Endodermal cell (in vitro differentiated cells): ENCODE data around the gene KCNQ5. TPM values are rescaled to one million over a fixed set of nuclear protein-coding genes. Genes with fewer than 3 reads are reported as not detected.

Experiments
- DNase-seq: peaks from one replicate; pipeline ENCODE4 v3.0.0-alpha.2; 2017
- H3K27ac ChIP-seq: 2 replicates; pipeline ENCODE4 v1.5.1; 2013; ENCODE audit warnings: mild to moderate bottlenecking, low read depth, low read length, moderate library complexity
- H3K27me3 ChIP-seq: 2 replicates; pipeline ENCODE4 v1.6.1; 2013; ENCODE audit warnings: mild to moderate bottlenecking, low read length, moderate library complexity; ENCODE audit not compliant: insufficient read depth, control insufficient read depth, poor library complexity, severe bottlenecking
- H3K36me3 ChIP-seq: 2 replicates; pipeline ENCODE4 v1.7.0; 2013; ENCODE audit warnings: mild to moderate bottlenecking, low read length, moderate library complexity; ENCODE audit not compliant: control insufficient read depth, insufficient read depth
- H3K4me1 ChIP-seq: one replicate; pipeline ENCODE4 v1.7.0; 2013; ENCODE audit warnings: low read length; ENCODE audit not compliant: control insufficient read depth, insufficient read depth
- H3K4me3 ChIP-seq: 2 replicates; pipeline ENCODE4 v1.5.1; 2013; ENCODE audit warnings: mild to moderate bottlenecking, low read length, moderate library complexity
- H3K9ac ChIP-seq: 2 replicates; pipeline ENCODE4 v1.6.1; 2013; ENCODE audit warnings: mild to moderate bottlenecking, low read length, moderate library complexity; ENCODE audit not compliant: poor library complexity, severe bottlenecking; ENCODE audit errors: extremely low read depth
- H3K9me3 ChIP-seq: 2 replicates; pipeline ENCODE4 v1.6.1; 2013; ENCODE audit warnings: mild to moderate bottlenecking, low read length, moderate library complexity; ENCODE audit not compliant: control insufficient read depth
- H3K27ac Mint-ChIP-seq: 2 replicates; pipeline ENCODE4 v1.8.0; 2020; ENCODE audit warnings: mixed read lengths
- H3K27me3 Mint-ChIP-seq: 2 replicates; pipeline ENCODE4 v1.8.0; 2021; ENCODE audit warnings: mild to moderate bottlenecking, mixed read lengths; ENCODE audit not compliant: insufficient read depth
- H3K36me3 Mint-ChIP-seq: 2 replicates; pipeline ENCODE4 v1.8.0; 2020; ENCODE audit warnings: low read depth, mixed read lengths
- H3K4me1 Mint-ChIP-seq: 2 replicates; pipeline ENCODE4 v1.8.0; 2020; ENCODE audit warnings: mixed read lengths
- H3K4me3 Mint-ChIP-seq: 2 replicates; pipeline ENCODE4 v1.8.0; 2020; ENCODE audit warnings: mild to moderate bottlenecking, moderate library complexity, mixed read lengths
- H3K9me3 Mint-ChIP-seq: 2 replicates; pipeline ENCODE4 v1.8.0; 2020; ENCODE audit warnings: mild to moderate bottlenecking, mixed read lengths
- CTCF ChIP-seq: fragments of 200-600 bp; sonication (generic); conservative IDR thresholded peaks from 2 replicates; pipeline ENCODE4 v1.5.0; 2021; ENCODE audit warnings: antibody characterized with exemption, mild to moderate bottlenecking
- WGBS, 2 experiments: methylation state at CpG; one replicate each; pipeline versions ENCODE4 v1.1.5 to v1.1.7; 2013; ENCODE audit warnings: missing lambda C conversion rate in 2 of 2, mixed read lengths in 1 of 2; ENCODE audit not compliant: insufficient coverage in 1 of 2, insufficient read length in 1 of 2; 5-methylcytosine and 5-hydroxymethylcytosine counted together
- total RNA-seq, 2 donors: library from RNA; stranded (reverse); fragmentation: NEBNext Ultra II Directional in 1 of 2; extraction: Animal tissue kit (Norgen Biotek cat#: 25700) in 1 of 2; gene quantifications; 2 replicates in 1 of 2; 3 replicates in 1 of 2; pipeline ENCODE4 v1.2.1, GENCODE V29; 2021

Gene KCNQ5
- total RNA-seq, 2 donors from 2014 or later = 2.4 to 8.3 TPM

- Mint-ChIP-seq H3K4me1 (no peaks in the 10 kb centered on the region), H3K36me3 (no peaks in the 10 kb centered on the region), H3K4me3 (no peak overlapping the region), H3K9me3 (peaks cover 2% of the 10 kb centered on the region), H3K27me3 (no peaks in the 10 kb centered on the region), H3K27ac (no peak overlapping the region)
- no peaks in the 10 kb centered on the region for H3K27me3 ChIP-seq
- no peak for TF ChIP-seq CTCF
- H3K9ac ChIP-seq = no peak overlapping the region
- DNase-seq = no peak
- H3K36me3 ChIP-seq = no peaks in the 10 kb centered on the region
- no peak overlapping the region for H3K27ac ChIP-seq
- no peaks in the 10 kb centered on the region for H3K9me3 ChIP-seq
- H3K4me1 ChIP-seq = no peaks in the 10 kb centered on the region
- 88 to 100% methylated on average over 1 to 2 of the region's 2 CpGs for WGBS, 2 experiments
- H3K4me3 ChIP-seq = no peak overlapping the region
Observed at GRCh38 chr6:73062837-73063236, 441.0 kb downstream of the KCNQ5 start.

DNA sequence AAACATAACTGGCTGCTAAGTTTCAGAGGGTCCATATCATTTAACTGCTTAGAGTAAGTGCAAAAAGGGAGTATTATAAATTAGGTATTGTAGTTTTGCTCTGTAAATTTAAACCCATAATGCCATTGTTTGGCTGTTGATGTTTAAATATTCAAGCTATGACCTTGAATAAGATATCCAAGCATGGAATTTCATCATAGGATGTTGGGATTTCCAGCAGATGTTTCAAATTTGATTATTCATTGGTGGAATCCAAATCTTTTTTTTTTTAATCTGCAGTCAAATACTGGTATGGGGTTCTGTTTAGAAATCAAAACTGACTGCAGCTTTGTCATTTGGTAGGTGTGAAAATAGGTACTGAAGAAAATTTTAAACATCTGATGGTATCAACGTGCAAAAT is 442.4 kb downstream of the KCNQ5 start:
- no peak overlapping the region for H3K9ac ChIP-seq
- no peaks in the 10 kb centered on the region for H3K36me3 Mint-ChIP-seq
- no peak overlapping the region for H3K27ac Mint-ChIP-seq
- no peak for DNase-seq
- no peaks in the 10 kb centered on the region for H3K27me3 ChIP-seq
- H3K9me3 Mint-ChIP-seq = no peaks in the 10 kb centered on the region
- H3K36me3 ChIP-seq = no peaks in the 10 kb centered on the region
- H3K4me1 Mint-ChIP-seq = no peaks in the 10 kb centered on the region
- H3K27me3 Mint-ChIP-seq = no peaks in the 10 kb centered on the region
- no peak for TF ChIP-seq CTCF
- no peaks in the 10 kb centered on the region for H3K4me1 ChIP-seq
- no peak overlapping the region for H3K4me3 ChIP-seq
- H3K27ac ChIP-seq = no peak overlapping the region
- WGBS, 2 experiments = 100% methylated on average over 1 of the region's 1 CpG; no CpG with 5 or more reads in 1 of the 2 experiments
- no peak overlapping the region for H3K4me3 Mint-ChIP-seq
- no peaks in the 10 kb centered on the region for H3K9me3 ChIP-seq

- no peaks in the 10 kb centered on the region for H3K36me3 ChIP-seq
- no peak overlapping the region for H3K4me3 ChIP-seq
- WGBS, 2 experiments = 90 to 100% methylated on average over 1 to 2 of the region's 2 CpGs
- no peak overlapping the region for H3K4me3 Mint-ChIP-seq
- no peak for DNase-seq
- H3K27ac ChIP-seq = no peak overlapping the region
- H3K9me3 Mint-ChIP-seq = no peaks in the 10 kb centered on the region
- no peaks in the 10 kb centered on the region for H3K9me3 ChIP-seq
- no peaks in the 10 kb centered on the region for H3K27me3 Mint-ChIP-seq
- no peaks in the 10 kb centered on the region for H3K4me1 ChIP-seq
- no peaks in the 10 kb centered on the region for H3K4me1 Mint-ChIP-seq
- H3K27me3 ChIP-seq = no peaks in the 10 kb centered on the region
- TF ChIP-seq CTCF = peak; percentile 27
- no peak overlapping the region for H3K9ac ChIP-seq
- no peaks in the 10 kb centered on the region for H3K36me3 Mint-ChIP-seq
- no peak overlapping the region for H3K27ac Mint-ChIP-seq
Observed at GRCh38 chr6:73073238-73073637, 451.4 kb downstream of the KCNQ5 start.
